GM23338 (cell line): Measurements from ENCODE around the gene TRIM32. TPM values are rescaled to one million over a fixed set of nuclear protein-coding genes. Genes with fewer than 3 reads are reported as not detected.

Experiments used
- ATAC-seq: fragments of 200-7000 bp; cut with Tn5 transposase; 3 replicates; pipeline ENCODE4 v1.9.1; 2020
- DNase-seq: peaks from one replicate; pipeline ENCODE4 v3.0.0-alpha.2; 2015; ENCODE audit warnings: low spot score
- H2AFZ ChIP-seq: fragments of 200-600 bp; sonication (generic); 2 replicates; pipeline ENCODE4 v1.8.0; 2016; ENCODE audit warnings: antibody characterized with exemption, mild to moderate bottlenecking, moderate library complexity
- H3F3A ChIP-seq: fragments of 200-600 bp; sonication (generic); replicated peaks from 2 replicates; pipeline ENCODE4 v1.8.0; 2017; ENCODE audit warnings: antibody characterized with exemption, mixed run types, low read depth
- H3K27ac ChIP-seq: fragments of 200-600 bp; sonication (generic); 2 replicates; pipeline ENCODE4 v1.6.1; 2016; ENCODE audit warnings: low read depth
- H3K27me3 ChIP-seq: fragments of 200-600 bp; sonication (generic); 2 replicates; pipeline ENCODE4 v1.8.0; 2016; ENCODE audit warnings: mild to moderate bottlenecking, mixed run types, moderate library complexity; ENCODE audit not compliant: insufficient read depth
- H3K36me3 ChIP-seq: fragments of 200-600 bp; sonication (generic); 2 replicates; pipeline ENCODE4 v1.8.0; 2016; ENCODE audit warnings: mild to moderate bottlenecking; ENCODE audit not compliant: insufficient read depth
- H3K4me1 ChIP-seq: fragments of 200-600 bp; sonication (generic); 2 replicates; pipeline ENCODE4 v1.8.0; 2016; ENCODE audit warnings: mild to moderate bottlenecking, moderate library complexity; ENCODE audit not compliant: insufficient read depth
- H3K4me2 ChIP-seq: fragments of 200-600 bp; sonication (generic); 2 replicates; pipeline ENCODE4 v1.7.1; 2017; ENCODE audit warnings: mixed run types
- H3K4me3 ChIP-seq: fragments of 200-600 bp; sonication (generic); 2 replicates; pipeline ENCODE4 v1.6.1; 2016; ENCODE audit warnings: mixed run types
- H3K79me2 ChIP-seq: fragments of 200-600 bp; sonication (generic); replicated peaks from 2 replicates; pipeline ENCODE4 v1.8.0; 2017; ENCODE audit warnings: mild to moderate bottlenecking; ENCODE audit not compliant: insufficient read depth
- H3K9me2 ChIP-seq: fragments of 200-600 bp; sonication (generic); 2 replicates; pipeline ENCODE4 v1.8.0; 2017; ENCODE audit not compliant: insufficient read depth
- H4K20me1 ChIP-seq: fragments of 200-600 bp; sonication (generic); replicated peaks from 2 replicates; pipeline ENCODE4 v1.8.0; 2017; ENCODE audit warnings: mild to moderate bottlenecking; ENCODE audit not compliant: insufficient read depth
- H3K27ac Mint-ChIP-seq: 2 replicates; pipeline ENCODE4 v1.8.0; 2020; ENCODE audit warnings: inconsistent platforms, mild to moderate bottlenecking, moderate library complexity, mixed read lengths
- H3K27me3 Mint-ChIP-seq: 3 replicates; pipeline ENCODE4 v1.8.0; 2022; ENCODE audit warnings: low read depth, mild to moderate bottlenecking, moderate library complexity, mixed read lengths, inconsistent platforms; ENCODE audit not compliant: insufficient read depth, poor library complexity
- H3K36me3 Mint-ChIP-seq: 3 replicates; pipeline ENCODE4 v1.8.0; 2021; ENCODE audit warnings: low read depth, mild to moderate bottlenecking, inconsistent platforms, moderate library complexity, mixed read lengths
- H3K4me1 Mint-ChIP-seq: 3 replicates; pipeline ENCODE4 v1.8.0; 2020; ENCODE audit warnings: mild to moderate bottlenecking, inconsistent platforms, mixed read lengths
- H3K4me3 Mint-ChIP-seq: 3 replicates; pipeline ENCODE4 v1.8.0; 2021; ENCODE audit warnings: moderate library complexity, mild to moderate bottlenecking, inconsistent platforms, mixed read lengths
- H3K9me3 Mint-ChIP-seq: 3 replicates; pipeline ENCODE4 v1.8.0; 2020; ENCODE audit warnings: moderate library complexity, mild to moderate bottlenecking, inconsistent platforms, mixed read lengths
- CREB1 ChIP-seq: fragments of 250-450 bp; sonication (Bioruptor Pico); IDR thresholded peaks from 2 replicates; pipeline ENCODE4 v1.5.0; 2020; ENCODE audit warnings: low read depth, mild to moderate bottlenecking, moderate library complexity
- POLR2AphosphoS5 ChIP-seq: IDR thresholded peaks from 2 replicates; pipeline ENCODE4 v1.6.1; 2016; ENCODE audit warnings: antibody characterized with exemption, low read depth
- ZNF114 ChIP-seq: fragments of 250-450 bp; sonication (Bioruptor Pico); IDR thresholded peaks from 2 replicates; pipeline ENCODE4 v1.5.0; 2020; ENCODE audit warnings: mild to moderate bottlenecking, moderate library complexity
- ZNF331 ChIP-seq: fragments of 250-450 bp; sonication (Bioruptor Pico); IDR thresholded peaks from 2 replicates; pipeline ENCODE4 v1.5.0; 2020; ENCODE audit warnings: low read depth, mild to moderate bottlenecking, moderate library complexity
- polyA plus RNA-seq: library from polyadenylated mRNA; unstranded; fragments of >200 nt; fragmentation: Nextera tagmentation; extraction: Ambion mirVana; gene quantifications from 2 replicates; pipeline ENCODE4 v1.2.1, GENCODE V29; 2016
- total RNA-seq: library from RNA; depleted of rRNA; stranded (reverse); fragments of >200 nt; shearing (Covaris generic); gene quantifications from 2 replicates; pipeline ENCODE4 v1.2.3, GENCODE V29; 2014
- TF ChIP-seq, protein P1 (sequence below): fragments of 250-450 bp; sonication (Bioruptor Pico); IDR thresholded peaks from 2 replicates; pipeline ENCODE4 v1.5.0; 2020; ENCODE audit warnings: mild to moderate bottlenecking, moderate library complexity

Gene TRIM32
- total and polyA plus RNA-seq, 2 experiments from 2014 or later: 6.7 to 16.3 TPM

DNA sequence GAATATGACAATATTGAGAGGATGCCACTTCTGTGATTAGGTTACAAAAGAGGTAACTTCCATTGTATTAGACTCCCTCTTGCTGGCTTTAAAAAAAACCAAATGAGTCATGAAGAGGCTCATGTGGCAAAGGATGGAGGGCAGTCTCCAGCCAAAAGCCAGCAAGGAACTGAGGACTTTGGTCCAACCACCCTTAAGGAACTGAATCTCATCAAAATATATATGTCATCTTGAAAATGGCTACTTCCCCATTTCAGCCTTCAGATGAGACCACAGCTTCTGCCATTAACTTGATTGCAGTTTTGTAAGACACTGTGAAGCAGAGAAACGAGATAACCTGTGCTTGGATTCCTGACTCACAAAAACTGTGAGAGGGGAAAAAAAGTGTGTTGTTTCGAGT is 15.5 kb upstream of the TRIM32 start (continued):
- TF ChIP-seq, protein P1, sequence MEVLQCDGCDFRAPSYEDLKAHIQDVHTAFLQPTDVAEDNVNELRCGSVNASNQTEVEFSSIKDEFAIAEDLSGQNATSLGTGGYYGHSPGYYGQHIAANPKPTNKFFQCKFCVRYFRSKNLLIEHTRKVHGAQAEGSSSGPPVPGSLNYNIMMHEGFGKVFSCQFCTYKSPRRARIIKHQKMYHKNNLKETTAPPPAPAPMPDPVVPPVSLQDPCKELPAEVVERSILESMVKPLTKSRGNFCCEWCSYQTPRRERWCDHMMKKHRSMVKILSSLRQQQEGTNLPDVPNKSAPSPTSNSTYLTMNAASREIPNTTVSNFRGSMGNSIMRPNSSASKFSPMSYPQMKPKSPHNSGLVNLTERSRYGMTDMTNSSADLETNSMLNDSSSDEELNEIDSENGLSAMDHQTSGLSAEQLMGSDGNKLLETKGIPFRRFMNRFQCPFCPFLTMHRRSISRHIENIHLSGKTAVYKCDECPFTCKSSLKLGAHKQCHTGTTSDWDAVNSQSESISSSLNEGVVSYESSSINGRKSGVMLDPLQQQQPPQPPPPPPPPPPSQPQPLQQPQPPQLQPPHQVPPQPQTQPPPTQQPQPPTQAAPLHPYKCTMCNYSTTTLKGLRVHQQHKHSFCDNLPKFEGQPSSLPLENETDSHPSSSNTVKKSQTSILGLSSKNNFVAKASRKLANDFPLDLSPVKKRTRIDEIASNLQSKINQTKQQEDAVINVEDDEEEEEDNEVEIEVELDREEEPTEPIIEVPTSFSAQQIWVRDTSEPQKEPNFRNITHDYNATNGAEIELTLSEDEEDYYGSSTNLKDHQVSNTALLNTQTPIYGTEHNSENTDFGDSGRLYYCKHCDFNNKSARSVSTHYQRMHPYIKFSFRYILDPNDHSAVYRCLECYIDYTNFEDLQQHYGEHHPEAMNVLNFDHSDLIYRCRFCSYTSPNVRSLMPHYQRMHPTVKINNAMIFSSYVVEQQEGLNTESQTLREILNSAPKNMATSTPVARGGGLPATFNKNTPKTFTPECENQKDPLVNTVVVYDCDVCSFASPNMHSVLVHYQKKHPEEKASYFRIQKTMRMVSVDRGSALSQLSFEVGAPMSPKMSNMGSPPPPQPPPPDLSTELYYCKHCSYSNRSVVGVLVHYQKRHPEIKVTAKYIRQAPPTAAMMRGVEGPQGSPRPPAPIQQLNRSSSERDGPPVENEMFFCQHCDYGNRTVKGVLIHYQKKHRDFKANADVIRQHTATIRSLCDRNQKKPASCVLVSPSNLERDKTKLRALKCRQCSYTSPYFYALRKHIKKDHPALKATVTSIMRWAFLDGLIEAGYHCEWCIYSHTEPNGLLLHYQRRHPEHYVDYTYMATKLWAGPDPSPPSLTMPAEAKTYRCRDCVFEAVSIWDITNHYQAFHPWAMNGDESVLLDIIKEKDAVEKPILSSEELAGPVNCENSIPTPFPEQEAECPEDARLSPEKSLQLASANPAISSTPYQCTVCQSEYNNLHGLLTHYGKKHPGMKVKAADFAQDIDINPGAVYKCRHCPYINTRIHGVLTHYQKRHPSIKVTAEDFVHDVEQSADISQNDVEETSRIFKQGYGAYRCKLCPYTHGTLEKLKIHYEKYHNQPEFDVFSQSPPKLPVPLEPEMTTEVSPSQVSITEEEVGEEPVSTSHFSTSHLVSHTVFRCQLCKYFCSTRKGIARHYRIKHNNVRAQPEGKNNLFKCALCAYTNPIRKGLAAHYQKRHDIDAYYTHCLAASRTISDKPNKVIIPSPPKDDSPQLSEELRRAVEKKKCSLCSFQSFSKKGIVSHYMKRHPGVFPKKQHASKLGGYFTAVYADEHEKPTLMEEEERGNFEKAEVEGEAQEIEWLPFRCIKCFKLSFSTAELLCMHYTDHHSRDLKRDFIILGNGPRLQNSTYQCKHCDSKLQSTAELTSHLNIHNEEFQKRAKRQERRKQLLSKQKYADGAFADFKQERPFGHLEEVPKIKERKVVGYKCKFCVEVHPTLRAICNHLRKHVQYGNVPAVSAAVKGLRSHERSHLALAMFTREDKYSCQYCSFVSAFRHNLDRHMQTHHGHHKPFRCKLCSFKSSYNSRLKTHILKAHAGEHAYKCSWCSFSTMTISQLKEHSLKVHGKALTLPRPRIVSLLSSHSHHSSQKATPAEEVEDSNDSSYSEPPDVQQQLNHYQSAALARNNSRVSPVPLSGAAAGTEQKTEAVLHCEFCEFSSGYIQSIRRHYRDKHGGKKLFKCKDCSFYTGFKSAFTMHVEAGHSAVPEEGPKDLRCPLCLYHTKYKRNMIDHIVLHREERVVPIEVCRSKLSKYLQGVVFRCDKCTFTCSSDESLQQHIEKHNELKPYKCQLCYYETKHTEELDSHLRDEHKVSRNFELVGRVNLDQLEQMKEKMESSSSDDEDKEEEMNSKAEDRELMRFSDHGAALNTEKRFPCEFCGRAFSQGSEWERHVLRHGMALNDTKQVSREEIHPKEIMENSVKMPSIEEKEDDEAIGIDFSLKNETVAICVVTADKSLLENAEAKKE (CRISPR knock-in tag): no peak

DNA sequence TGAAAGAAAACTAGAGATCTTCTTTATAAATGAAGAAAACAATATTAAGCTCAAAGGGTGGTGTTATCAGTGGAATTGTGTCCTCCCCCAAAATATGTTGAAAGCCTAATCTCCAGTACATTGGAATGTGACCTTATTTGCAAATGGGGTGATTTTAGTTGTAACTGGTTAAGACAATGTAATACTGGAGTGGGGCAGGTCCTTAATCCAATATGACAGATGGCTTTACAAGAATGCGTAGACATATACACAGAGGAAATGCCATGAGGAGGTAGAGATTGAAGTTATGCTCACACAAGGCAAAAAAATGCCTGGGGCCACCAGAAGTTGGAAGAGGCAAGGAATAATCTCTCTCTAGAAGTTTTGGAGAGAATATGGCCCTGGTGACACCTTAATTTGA is 13.7 kb upstream of the TRIM32 start:
- H3F3A ChIP-seq: no peaks in the 10 kb centered on the region
- Mint-ChIP-seq H3K27ac (no peak overlapping the region), H3K36me3 (peaks cover 54% of the 10 kb centered on the region), H3K9me3 (peaks cover 50% of the 10 kb centered on the region), H3K27me3 (peaks cover 2% of the 10 kb centered on the region), H3K4me1 (no peaks in the 10 kb centered on the region), H3K4me3 (no peak overlapping the region)
- no peaks in the 10 kb centered on the region for H3K4me1 ChIP-seq
- DNase-seq (no peak), ATAC-seq (no peak)
- H3K27me3 ChIP-seq: no peaks in the 10 kb centered on the region
- no peaks in the 10 kb centered on the region for H4K20me1 ChIP-seq
- no peaks in the 10 kb centered on the region; the same call in 1 of the 2 replicates for H3K9me2 ChIP-seq
- H3K27ac ChIP-seq: no peak overlapping the region
- peaks cover 4% of the 10 kb centered on the region; the same call in 1 of the 2 replicates for H3K36me3 ChIP-seq
- no peak overlapping the region for H2AFZ ChIP-seq
- no peaks in the 10 kb centered on the region for H3K79me2 ChIP-seq
- TF ChIP-seq POLR2AphosphoS5: no peak
- no peak for TF ChIP-seq ZNF331 (CRISPR knock-in tag)
- no peak for TF ChIP-seq ZNF114 (CRISPR knock-in tag)
- no peak for TF ChIP-seq CREB1 (CRISPR knock-in tag)
- H3K4me3 ChIP-seq: no peak overlapping the region
- no peak overlapping the region for H3K4me2 ChIP-seq
